HG02884 (cell line): ENCODE results near the gene CACNA1D.
"Not testable (repeated sequence)": the region's sequence is repeated elsewhere in the genome, so short reads cannot be mapped to it uniquely, and the experiment has no call there.

Experiments used
- ATAC-seq: cut with Tn5 transposase; IDR thresholded peaks from one replicate; pipeline ENCODE4 v1.9.1; 2021; ENCODE audit warnings: mild to moderate bottlenecking, moderate library complexity; ENCODE audit not compliant: unreplicated experiment

CACNA1D gene

DNA sequence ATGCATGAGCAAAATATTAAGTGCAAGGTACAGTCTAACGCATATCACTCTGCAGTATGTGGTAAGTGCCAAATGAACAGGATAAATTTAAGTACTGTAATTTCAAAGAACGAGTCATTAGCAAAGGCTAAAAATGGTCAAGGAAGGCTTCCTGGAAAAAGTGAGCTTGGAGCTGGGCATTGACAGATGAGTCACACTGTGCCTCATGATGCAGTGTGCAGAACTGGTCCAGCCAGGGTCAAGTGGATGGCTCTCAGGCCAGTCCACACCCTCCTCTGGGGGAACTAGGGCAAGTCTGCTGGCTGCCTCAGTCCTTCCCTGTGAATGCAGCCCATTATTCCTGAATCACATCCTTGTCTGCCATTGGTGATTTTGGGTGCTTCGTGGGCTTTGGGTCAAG, 76.3 kb downstream of the CACNA1D start:
- no peak for ATAC-seq

DNA sequence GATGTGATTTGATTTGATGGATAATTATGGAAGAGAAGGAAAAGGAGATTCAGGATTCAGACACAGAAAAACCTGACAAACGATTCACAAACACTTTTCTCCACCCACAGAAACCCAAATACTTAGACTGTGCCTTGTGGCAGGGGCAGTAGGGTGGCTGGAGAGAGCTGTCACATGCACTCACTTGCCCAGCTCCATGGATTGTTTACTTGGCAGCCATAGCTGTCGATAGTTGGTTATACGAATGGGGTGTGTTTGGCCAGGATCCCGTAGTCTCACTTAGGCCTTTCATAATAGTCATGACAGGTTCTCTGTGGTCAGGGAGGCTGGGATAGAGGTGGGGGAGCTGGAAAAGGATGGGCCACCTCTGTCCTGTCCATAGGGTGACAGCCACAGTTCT, 76.9 kb downstream of the CACNA1D start:
- ATAC-seq = no peak

DNA sequence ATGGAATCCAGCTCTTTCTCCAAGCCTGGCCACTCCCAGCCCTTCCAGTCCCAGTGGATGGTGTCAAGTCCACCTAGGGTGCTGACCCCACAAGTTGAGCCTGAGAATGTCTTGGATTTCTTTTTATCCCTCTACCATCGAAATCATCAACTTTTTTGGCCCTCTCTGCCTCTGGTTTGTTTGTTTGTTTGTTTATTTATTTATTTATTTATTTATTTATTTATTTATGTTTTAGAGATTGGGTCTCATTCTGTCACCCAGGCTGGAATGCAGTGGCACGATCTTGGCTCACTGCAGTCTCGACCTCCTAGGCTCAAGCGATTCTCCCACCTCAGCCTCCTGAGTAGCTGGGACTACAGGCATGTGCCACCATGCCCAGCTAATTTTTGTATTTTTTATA, 77.8 kb downstream of the CACNA1D start:
- ATAC-seq = not testable (repeated sequence)

DNA sequence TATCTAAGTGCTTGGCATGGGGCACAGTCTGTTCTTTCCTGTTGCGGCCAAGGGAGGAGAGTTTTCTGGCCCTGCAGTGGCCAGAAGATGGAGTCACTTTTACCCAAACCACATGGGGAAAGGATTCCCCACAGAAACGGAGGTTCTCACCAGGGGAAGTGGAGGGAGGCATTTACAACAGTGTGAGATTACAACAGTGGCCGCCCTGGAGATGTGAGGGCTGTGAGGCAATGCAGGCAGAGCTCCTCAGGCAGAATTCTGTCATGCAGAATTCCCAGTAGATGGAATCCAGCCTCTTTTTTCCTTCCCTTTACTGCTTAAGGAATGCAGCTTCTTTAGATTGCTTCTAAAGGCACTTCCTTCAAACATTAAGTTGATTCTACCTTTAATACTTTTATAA, 83.1 kb downstream of the CACNA1D start:
- no peak for ATAC-seq

DNA sequence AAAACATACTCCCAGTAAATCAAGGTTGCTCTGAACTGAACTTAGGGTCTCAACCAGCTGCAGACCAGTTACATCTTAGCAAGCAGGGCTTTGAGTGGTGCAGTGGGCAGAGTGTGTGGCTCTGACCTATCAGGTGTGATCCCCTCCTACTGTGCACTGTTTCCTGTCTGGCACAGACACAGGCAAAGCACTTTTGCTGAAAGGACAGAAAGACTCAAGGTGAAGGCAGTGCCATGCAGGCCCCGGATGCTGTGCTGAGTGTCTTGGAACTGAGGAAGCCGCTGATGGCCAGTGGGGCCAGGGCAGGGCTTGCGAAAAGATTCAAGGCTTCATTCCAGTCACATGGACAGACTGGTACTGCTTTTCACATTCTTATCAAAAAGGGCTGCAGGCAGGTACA, 85.2 kb downstream of the CACNA1D start:
- no peak for ATAC-seq

DNA sequence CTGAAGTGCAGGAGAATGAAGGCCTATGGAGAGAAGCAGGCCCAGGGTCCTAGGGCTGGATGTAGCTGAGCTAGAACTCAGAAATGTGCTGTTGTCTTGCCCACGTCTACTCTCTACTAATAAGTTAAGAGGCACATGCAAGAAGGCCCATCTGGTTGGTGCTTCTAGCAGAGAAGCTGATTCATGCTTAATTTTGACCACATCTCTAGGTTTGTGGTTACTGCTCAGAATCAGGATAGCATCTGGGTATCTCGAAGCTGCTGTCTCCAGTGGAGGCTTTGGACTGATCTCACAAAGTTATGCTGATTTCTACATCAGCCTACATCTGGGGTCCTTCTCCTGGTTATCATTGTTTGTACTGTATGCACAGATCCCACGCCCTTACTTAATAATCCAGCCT, 87.3 kb downstream of the CACNA1D start:
- no peak for ATAC-seq

DNA sequence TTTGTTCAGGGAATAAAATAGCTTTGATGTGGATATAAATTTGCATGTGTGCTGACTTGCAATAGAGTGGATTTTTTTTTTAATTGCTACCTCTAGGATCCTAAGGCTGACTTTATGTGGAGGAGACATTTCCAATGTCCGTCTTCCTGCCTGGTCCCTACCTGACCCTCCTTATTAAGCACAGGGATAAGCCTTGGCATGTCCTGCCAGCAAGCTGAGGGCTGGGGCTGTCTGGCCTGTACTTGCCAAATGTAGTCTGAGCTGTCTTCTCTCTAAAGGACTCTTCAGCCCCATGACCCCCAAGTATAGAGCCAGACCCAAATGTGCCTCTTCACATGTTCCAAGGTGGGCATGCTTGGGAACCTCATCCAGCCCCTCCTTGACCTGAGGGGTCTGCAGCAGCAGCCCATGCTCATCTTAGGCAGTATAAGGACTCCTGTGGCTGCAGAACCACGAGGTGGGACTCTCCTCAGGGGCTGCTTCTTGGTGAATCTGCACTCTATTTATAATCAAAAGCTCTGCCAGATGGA, 88.8 kb downstream of the CACNA1D start:
- no peak for ATAC-seq

DNA sequence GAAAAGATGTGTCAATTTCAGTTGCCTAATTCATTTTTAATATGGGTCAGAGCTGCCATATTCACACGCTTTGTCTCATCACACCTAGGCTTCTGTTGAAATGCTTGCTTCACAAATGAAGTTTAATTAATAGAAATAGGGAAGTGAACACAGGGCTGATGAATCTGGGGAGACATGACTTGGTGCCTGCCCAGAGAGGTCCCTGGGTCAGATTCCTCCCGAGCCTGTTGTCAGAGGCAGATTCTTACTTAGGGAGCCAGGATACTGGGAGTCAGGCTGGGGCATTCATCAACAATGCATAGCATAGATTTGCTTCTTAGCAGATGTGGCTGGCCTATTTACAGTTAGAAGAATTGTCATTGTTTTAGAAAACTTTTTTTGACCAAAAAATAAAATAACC, 90.6 kb downstream of the CACNA1D start:
- no peak for ATAC-seq

DNA sequence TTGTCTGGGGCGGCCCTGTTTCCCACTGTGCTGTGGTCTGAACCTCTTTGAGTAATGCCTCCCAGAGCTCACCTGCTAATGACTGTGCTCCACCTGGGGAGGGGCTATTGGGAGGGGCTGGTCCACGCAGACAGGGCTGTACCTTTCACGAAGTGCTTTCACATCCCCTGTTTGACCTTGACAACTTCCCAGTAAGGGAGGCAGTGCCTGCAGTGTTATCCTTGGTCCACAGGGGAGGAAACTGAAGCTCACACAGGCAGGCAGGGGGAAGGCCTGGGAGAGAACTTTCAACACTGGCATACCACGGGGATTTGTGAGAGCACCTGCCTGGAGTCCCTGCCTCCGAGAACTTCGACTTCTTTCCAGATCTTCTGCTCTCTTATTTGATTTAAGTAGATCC, 91.2 kb downstream of the CACNA1D start:
- ATAC-seq = no peak

DNA sequence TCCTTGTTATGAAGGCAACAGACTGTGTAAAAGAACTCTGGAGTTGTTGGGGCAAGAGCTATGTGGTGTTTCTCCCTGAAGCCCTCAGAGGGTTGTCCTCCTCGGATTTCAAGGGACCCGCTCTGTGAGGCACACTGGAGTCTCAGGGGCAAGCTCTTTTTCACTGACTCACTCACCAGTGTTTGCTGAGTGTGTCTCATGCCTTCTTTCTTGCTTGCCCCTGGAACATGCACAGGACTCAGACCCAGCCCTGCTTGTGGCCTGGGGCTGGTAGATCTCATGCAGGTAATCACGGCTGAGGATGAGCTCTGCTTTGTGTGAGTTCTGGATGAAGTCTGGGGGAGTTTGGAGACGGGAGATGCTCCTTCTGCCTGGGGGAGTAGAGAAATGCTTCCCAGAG, 93.7 kb downstream of the CACNA1D start:
- ATAC-seq = no peak

DNA sequence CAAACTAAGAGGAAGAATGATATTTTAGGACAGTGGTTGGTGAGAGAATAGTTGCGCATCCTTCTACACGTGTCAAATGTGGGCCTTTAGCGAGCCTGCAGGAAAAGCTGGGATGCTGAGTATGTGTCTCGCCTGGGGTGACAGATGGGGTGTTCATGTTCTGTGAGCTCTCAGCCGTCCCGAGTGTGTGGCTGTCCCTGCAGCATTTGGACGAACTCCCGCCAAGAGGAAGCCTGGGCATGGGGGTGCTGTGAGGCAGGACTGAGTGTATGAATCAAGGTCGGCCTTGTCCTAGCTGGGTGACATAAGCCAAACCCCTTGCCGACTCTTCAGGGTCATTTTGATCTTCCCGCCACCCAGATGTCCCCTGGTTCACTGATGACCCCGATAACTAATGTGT, 94.8 kb downstream of the CACNA1D start:
- no peak for ATAC-seq

DNA sequence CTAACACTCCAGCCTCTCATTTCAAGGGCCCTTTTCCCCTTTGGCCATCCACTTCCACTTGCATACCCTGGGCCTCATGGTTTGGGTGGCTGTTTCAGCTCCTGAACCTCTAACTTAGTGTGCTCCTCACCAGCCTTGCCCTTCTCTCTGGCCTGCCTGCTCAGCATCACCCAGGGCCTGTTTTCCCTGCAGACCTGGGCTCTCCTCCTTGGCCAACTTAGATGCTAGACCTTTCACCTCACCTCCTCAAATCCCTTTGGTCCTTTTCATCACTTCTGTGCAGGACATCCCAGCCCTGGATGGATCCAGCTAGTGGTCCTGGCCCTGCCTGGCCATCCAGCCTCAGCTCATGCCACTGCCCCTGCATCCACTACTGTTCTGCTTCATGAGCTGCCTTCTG, 95.4 kb downstream of the CACNA1D start:
- ATAC-seq = no peak

DNA sequence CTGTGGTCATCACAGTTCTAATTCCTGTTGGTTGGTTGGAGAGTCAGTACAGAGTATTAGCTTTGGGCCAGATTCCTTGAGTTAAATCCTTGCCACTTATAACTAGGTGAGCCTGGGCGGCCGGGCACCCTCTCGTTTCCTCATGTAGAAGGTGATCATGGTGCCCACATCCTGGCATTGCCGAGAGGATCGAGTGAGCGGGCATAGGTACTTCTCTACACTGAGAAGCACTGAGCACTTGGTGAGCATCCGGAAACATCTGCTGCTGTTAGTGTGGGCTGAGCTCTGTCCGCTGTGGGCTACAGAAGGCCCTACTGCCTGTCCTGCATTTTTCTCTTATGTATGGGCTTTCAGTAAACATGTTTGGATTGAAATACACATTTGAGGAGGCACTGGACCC, 96.2 kb downstream of the CACNA1D start:
- no peak for ATAC-seq

DNA sequence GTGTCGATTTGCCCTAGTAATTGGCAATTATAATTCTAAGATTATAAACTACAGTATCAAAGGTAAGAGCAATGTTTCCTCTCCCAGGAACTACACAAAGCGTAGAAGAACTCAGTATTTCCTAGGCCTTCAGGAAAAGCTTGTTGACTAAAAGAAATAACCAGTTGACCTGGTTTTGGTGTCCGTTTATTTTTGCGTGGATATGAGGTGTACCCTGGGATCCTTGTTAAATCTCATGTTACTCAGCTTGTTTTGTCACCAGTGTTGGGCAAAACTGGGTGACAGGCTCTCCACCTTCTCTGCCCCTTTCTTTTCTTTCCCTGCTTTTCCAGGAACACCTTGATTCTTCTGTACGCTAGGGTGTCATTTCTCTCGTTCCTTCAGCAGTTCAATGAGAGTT, 97.2 kb downstream of the CACNA1D start:
- ATAC-seq = no peak

DNA sequence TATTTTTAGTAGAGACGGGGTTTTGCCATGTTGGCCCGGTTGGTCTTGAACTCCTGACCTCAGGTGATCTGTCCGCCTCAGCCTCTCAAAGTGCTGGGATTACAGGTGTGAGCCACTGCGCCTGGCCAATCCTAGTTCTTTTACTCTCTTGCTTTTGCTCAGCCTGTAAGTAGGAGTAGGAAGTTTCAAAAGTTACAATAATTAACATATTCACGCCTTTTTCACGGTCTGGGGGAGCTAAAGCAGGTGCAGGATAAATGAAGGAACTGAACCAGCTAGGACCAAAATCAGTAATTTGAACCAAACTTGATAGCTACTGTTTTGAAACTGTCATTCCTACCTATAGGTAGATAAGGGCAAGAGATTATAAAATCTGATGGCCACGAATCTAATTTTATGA, 98.5 kb downstream of the CACNA1D start:
- no peak for ATAC-seq

DNA sequence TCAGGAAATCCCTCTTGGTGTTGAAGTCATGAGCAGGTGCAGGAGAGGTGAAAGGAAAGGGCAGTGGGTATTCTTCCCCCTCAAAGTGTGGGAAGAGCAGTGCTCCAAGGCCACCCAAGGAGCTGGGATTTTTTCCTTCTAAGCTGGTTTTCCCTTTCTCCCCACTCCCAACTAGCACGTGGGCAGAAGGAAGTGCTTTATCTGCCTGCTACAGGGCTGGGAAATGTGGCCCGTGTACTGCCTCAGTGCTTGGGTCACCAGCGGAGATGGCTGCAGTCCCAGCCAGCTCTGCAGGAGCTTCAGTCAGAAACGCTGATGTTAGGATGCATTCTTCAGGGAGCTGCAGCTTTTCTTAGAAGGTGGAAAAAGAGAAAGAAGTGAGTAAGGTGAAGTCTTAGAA, 99.2 kb downstream of the CACNA1D start:
- ATAC-seq = no peak

DNA sequence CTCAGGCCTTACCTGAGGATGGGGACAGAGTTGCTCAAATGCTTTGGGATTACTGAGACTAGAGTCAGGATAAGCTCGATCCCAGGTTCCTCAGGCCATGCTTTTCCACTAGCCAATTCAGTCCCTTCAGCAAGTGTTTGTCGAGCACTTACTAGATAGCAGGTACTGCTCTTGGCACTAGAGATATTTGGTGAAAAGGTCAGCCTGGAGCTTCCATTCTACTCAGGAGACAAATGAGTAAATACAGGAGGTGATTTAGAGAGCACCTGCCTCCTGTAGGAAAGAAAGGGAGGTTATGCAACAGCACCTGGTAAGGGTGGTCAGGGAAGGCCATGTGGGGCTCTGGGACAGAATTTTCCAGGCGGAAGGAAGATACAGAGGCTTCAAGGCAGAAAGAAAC, 99.9 kb downstream of the CACNA1D start:
- ATAC-seq = no peak

DNA sequence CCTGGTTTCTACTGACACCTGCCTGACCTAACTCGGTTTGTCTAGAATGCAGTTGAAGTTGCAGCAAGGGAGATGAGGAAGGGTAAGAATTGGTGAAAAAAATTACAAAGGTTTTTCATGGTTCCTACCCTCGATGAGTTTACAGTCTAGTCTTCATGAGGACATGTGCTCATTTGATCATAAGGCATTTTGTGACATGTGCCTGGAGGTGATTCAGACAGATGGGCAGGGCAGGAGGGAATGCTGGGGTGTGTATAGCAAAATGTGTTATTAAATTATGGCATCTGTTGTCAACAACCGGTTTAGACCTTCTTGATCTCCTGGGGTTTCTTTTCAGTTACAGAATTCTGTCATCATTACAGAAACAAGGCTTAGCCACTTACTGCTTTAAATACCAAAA, 101.2 kb downstream of the CACNA1D start:
- ATAC-seq = no peak

DNA sequence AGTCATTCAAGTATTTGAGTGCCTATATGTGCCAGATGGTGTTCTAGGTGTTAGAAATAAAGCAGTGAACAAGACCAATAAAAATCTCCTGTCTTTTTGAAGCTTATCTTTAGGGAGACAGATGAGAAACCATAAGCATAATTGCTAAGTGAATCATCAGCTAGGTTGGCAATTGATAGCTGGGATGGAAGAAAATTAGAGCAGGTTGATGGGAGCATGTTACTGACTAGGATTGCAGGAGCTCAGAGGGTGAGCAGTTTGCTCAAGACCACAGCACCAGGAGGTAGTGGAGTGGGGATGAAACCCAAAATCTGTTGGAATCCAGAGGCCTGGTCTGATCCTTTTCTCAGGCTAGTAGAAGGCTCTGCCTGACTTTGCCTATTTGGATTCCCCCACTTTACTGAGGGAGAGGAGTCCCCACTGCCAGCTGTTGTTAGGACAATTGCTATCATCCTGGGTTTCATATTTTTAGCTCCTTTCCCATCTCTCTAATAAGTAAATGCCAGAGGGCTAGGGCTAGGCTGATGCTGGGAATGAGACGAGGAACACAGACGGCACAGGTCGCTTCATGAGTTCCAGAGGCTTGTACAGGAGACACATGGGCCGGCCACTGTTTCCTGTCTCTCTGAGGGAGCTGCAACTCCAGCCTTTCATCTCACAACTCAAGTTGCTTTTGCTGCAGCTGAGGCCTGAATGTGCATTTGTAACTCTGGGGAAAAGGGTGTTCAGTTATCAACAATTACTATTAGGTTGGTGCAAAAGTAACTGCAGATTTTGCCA, 102.9 kb downstream of the CACNA1D start:
- no peak for ATAC-seq

DNA sequence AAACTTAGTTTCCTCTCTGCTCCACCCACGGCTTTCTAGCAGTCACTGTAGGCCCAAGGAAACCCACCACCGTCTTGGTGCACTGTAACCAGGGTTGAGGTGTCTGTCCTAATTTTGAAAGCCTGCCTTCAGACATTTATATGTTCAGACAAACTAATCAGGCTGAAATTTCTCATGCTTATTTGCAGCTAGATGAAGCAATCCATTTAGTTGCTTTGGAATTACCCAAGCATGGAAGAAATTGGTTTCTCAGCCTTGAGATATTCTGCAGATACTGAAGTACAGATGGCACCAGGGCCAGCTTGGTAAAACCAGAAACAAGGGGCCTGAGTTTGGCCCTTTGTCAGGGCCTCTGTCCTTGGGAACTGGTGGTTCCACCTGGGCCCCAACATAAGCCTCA, 105.4 kb downstream of the CACNA1D start:
- ATAC-seq = no peak

DNA sequence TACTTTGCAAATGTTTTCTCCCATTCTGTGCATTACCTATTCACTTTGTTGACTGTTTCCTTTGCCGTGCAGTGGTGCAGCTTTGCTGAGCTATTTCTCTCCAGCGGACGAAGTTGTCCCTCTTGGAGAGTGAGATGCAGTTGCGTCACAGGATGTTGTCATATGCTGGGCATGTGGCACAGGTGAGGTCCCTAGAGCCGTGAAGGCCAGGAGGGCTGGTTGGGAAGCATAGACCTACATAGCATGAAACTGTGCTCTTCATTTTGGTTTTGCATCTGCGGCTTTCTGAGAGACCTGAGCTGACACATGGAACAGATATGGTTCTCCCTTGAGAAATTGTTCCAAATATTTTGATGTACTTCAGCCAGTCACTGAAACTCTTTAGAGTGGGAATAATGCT, 108.5 kb downstream of the CACNA1D start:
- ATAC-seq = no peak

DNA sequence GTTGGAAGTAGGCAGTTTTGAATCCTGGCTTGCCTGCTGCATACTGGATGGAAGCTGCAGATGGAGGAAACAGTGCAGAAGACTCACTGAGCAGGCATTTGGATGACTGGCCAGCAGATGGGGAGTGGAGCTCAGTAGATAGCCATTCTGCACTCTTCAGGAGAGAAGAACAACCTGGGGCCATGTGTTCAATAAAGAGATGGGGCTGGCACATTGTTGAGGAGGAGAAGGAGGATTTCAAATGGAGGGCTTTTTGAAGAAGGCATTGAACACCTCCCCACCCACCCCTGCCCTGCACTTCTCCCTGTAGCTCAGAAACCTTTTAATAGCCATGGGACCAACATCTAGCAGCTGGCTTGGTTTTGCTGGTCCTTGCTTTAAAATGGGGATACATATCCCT, 109.8 kb downstream of the CACNA1D start:
- ATAC-seq = no peak

DNA sequence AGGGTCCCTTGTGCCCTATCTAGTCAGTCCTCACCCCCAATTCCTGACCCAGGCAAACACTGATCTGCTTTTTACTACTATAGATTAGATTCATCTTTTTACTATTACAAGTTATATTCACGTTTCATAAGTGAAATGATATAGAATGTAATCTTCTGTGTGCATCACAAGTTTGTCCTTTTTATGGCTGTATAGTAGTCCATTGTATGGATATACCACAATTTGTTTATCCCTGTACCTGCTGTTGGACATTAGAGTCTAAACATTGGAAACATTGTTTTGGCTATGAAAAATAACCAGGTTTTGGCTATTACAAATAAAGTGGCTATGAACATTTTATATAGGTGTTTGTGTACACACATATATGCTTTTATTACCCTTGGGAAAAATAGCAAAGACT, 112.4 kb downstream of the CACNA1D start:
- no peak for ATAC-seq
